ENCODE data around the gene TYW3. TPM values are rescaled to one million over a fixed set of nuclear protein-coding genes. Genes with fewer than 3 reads are reported as not detected.
A peak's percentile ranks its signal among the peaks of the same experiment; 100 is the strongest.

The TYW3 gene
- total RNA-seq, 1 experiment from 2014 or later: 33.9 TPM

- Histone ChIP-seq H3K27ac (ENCODE audit: low read depth, low read length, poor library complexity, severe bottlenecking) (no peak overlapping the region), H3K9me3 (ENCODE audit: low read depth, low read length, poor library complexity, severe bottlenecking) (peaks cover 17% of the 10 kb centered on the region), H3K4me1 (ENCODE audit: insufficient read depth, low read length, poor library complexity, severe bottlenecking) (no peaks in the 10 kb centered on the region), H3K27me3 (replicated peaks; ENCODE audit: insufficient read depth, low read depth, low read length, poor library complexity) (no peaks in the 10 kb centered on the region), H3K36me3 (ENCODE audit: insufficient read depth, low read length, poor library complexity, severe bottlenecking) (peaks cover 25% of the 10 kb centered on the region), H3K4me3 (ENCODE audit: low read depth, low read length, poor library complexity, severe bottlenecking) (no peak overlapping the region)
- POLR2A ChIA-PET (ENCODE audit: low non-redundant PET): no interaction called here
- TF ChIP-seq CTCF (conservative IDR thresholded peaks at IDR 0.05; ENCODE audit: low read depth, low read length): no peak
- no peak for TF ChIP-seq EZH2 (IDR thresholded peaks at IDR 0.05; ENCODE audit: borderline replicate concordance, low read depth, low read length, poor library complexity, severe bottlenecking)
- no TSS peak for BruUV-seq (replicated peaks)
- CTCF ChIA-PET: no interaction called here
- intact Hi-C loops (cut with micrococcal nuclease; ENCODE audit: unreplicated experiment): no loop called here
- no peak for DNase-seq (ENCODE audit: low spot score)
Observed at GRCh38 chr1:74726063-74726462, 6.9 kb upstream of the TYW3 start.

- H3K27me3 ChIP-seq (replicated peaks; ENCODE audit: insufficient read depth, low read depth, low read length, poor library complexity): no peaks in the 10 kb centered on the region
- no TSS peak for BruUV-seq (replicated peaks)
Observed at GRCh38 chr1:74728736-74729135, 4.2 kb upstream of the TYW3 start.

GRCh38 chr1:74729741-74730478 is 3.0 kb upstream of the TYW3 start:
- CTCF ChIA-PET: interaction anchor here (0.7 kb wide), 1 partner anchor 360 kb away, joined by 3 read pairs; no protein-coding TSS in a partner anchor
- Histone ChIP-seq H3K4me3 (ENCODE audit: low read depth, low read length, poor library complexity, severe bottlenecking) (no peak overlapping the region), H3K27me3 (replicated peaks; ENCODE audit: insufficient read depth, low read depth, low read length, poor library complexity) (no peaks in the 10 kb centered on the region), H3K4me1 (ENCODE audit: insufficient read depth, low read length, poor library complexity, severe bottlenecking) (peaks cover 6% of the 10 kb centered on the region), H3K27ac (ENCODE audit: low read depth, low read length, poor library complexity, severe bottlenecking) (no peak overlapping the region), H3K36me3 (ENCODE audit: insufficient read depth, low read length, poor library complexity, severe bottlenecking) (peaks cover 9% of the 10 kb centered on the region), H3K9me3 (ENCODE audit: low read depth, low read length, poor library complexity, severe bottlenecking) (peaks cover 17% of the 10 kb centered on the region)
- intact Hi-C loops (cut with micrococcal nuclease; ENCODE audit: unreplicated experiment): no loop called here
- POLR2A ChIA-PET (ENCODE audit: low non-redundant PET): no interaction called here
- TF ChIP-seq CTCF (conservative IDR thresholded peaks at IDR 0.05; ENCODE audit: low read depth, low read length) (no peak), EZH2 (IDR thresholded peaks at IDR 0.05; ENCODE audit: borderline replicate concordance, low read depth, low read length, poor library complexity, severe bottlenecking) (no peak)
- BruUV-seq (replicated peaks): no TSS peak
- peak; percentile 25 for DNase-seq (ENCODE audit: low spot score)

More at GRCh38 chr1:74728736-74729135, 4.2 kb upstream of the TYW3 start:
- ChIA-PET POLR2A (ENCODE audit: low non-redundant PET) (interaction anchor here (0.6 kb wide), 1 partner anchor 33 kb away, joined by 9 read pairs; no protein-coding TSS in a partner anchor), CTCF (no interaction called here)
- H3K4me1 ChIP-seq (ENCODE audit: insufficient read depth, low read length, poor library complexity, severe bottlenecking): no peaks in the 10 kb centered on the region
- H3K36me3 ChIP-seq (ENCODE audit: insufficient read depth, low read length, poor library complexity, severe bottlenecking): peaks cover 19% of the 10 kb centered on the region
- H3K9me3 ChIP-seq (ENCODE audit: low read depth, low read length, poor library complexity, severe bottlenecking): peaks cover 17% of the 10 kb centered on the region
- no peak for TF ChIP-seq EZH2 (IDR thresholded peaks at IDR 0.05; ENCODE audit: borderline replicate concordance, low read depth, low read length, poor library complexity, severe bottlenecking)
- no peak for TF ChIP-seq CTCF (conservative IDR thresholded peaks at IDR 0.05; ENCODE audit: low read depth, low read length)
- H3K4me3 ChIP-seq (ENCODE audit: low read depth, low read length, poor library complexity, severe bottlenecking): no peak overlapping the region
- no peak for DNase-seq (ENCODE audit: low spot score)
- no peak overlapping the region for H3K27ac ChIP-seq (ENCODE audit: low read depth, low read length, poor library complexity, severe bottlenecking)
- intact Hi-C loops (cut with micrococcal nuclease; ENCODE audit: unreplicated experiment): no loop called here
